ENCODE results near the gene CDK5. TPM values are rescaled to one million over a fixed set of nuclear protein-coding genes. Genes with fewer than 3 reads are reported as not detected.

Gene CDK5
- total and polyA plus RNA-seq, 4 donors, result 6.8 to 17.3 (median 9.2) TPM

DNA sequence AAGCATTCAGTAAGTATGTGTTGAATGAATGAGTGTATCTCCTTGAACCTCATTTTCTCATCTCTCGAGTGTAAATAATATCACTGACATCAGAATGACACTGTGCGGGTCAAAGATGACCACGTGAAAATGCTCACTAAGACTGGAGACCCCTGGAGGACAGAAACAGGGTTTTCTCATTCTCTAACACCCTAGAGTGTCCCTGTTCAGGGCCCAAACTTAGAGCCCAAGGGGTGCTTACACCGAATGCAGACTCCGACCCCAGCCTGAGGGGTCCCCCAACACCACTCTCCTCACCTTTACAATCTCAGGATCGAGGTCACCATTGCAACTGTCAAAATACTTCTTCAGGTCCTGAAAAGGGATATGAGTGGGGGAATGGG lies 1.4 kb downstream of the CDK5 start:
- DNase-seq (no peak), ATAC-seq (ENCODE audit: insufficient read depth, low FRiP score) (no peak)
- Histone ChIP-seq H3K36me3 (ENCODE audit: control insufficient read depth in 4 of 4, insufficient read depth in 4 of 4, low read length in 4 of 4) (no peaks in the 10 kb centered on the region), H3K4me3 (no peak overlapping the region), H3K27ac (ENCODE audit: low read depth in 1 of 2, low read length in 1 of 2) (no peak overlapping the region), H3K27me3 (ENCODE audit: control insufficient read depth in 3 of 3, insufficient read depth in 3 of 3, low read length in 2 of 3) (no peaks in the 10 kb centered on the region), H3K9me3 (ENCODE audit: control insufficient read depth in 4 of 4, insufficient read depth in 3 of 4, low read length in 3 of 4) (no peaks in the 10 kb centered on the region), H3K4me1 (ENCODE audit: control insufficient read depth in 5 of 5, insufficient read depth in 5 of 5, low read length in 5 of 5) (peaks cover 6 to 35% (median 18%) of the 10 kb centered on the region in 5 donors), H3K9ac (ENCODE audit: insufficient read depth in 1 of 2, low read length in 2 of 2) (no peak overlapping the region)
- 90 to 96% methylated on average over 6 of the region's 6 CpGs for WGBS, 2 donors
- TF ChIP-seq, protein P1, sequence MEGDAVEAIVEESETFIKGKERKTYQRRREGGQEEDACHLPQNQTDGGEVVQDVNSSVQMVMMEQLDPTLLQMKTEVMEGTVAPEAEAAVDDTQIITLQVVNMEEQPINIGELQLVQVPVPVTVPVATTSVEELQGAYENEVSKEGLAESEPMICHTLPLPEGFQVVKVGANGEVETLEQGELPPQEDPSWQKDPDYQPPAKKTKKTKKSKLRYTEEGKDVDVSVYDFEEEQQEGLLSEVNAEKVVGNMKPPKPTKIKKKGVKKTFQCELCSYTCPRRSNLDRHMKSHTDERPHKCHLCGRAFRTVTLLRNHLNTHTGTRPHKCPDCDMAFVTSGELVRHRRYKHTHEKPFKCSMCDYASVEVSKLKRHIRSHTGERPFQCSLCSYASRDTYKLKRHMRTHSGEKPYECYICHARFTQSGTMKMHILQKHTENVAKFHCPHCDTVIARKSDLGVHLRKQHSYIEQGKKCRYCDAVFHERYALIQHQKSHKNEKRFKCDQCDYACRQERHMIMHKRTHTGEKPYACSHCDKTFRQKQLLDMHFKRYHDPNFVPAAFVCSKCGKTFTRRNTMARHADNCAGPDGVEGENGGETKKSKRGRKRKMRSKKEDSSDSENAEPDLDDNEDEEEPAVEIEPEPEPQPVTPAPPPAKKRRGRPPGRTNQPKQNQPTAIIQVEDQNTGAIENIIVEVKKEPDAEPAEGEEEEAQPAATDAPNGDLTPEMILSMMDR (IDR thresholded peaks at IDR 0.05; ENCODE audit: control extremely low read depth, extremely low read depth), result no peak

DNA sequence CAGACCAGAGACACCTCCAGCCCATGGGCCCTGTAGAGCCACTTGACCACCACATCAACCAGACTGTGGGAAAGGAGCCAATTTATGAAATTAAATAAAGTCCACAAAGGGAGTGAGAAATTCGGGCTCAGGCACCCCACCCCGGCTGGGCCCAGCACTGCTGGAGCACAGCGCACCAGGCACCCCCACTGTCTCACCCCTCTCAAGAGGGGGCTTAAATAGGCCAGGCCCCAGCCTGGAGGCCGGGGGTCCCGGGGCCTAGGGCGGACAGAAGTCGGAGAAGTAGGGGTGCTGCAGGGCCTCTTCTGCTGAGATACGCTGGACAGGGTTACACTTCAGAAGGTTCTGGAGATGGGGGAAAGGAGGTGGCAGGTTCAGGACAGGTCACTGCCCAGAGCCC lies 3.9 kb downstream of the CDK5 start:
- H3K36me3 ChIP-seq (ENCODE audit: control insufficient read depth in 4 of 4, insufficient read depth in 4 of 4, low read length in 4 of 4), result no peaks in the 10 kb centered on the region
- peaks cover 0 to 5% (median 0%) of the 10 kb centered on the region in 3 donors for H3K27me3 ChIP-seq (ENCODE audit: control insufficient read depth in 3 of 3, insufficient read depth in 3 of 3, low read length in 2 of 3)
- WGBS, 2 donors, result 89 to 98% methylated on average over 8 of the region's 8 CpGs
- H3K27ac ChIP-seq (ENCODE audit: low read depth in 1 of 2, low read length in 1 of 2), result no peak overlapping the region
- TF ChIP-seq, protein P1 (IDR thresholded peaks at IDR 0.05; ENCODE audit: control extremely low read depth, extremely low read depth), result no peak
- DNase-seq, result no peak
- no peaks in the 10 kb centered on the region for H3K9me3 ChIP-seq (ENCODE audit: control insufficient read depth in 4 of 4, insufficient read depth in 3 of 4, low read length in 3 of 4)
- H3K9ac ChIP-seq (ENCODE audit: insufficient read depth in 1 of 2, low read length in 2 of 2), result no peak overlapping the region
- ATAC-seq (ENCODE audit: insufficient read depth, low FRiP score), result no peak
- no peak overlapping the region for H3K4me3 ChIP-seq
- peaks cover 0 to 19% (median 13%) of the 10 kb centered on the region in 5 donors for H3K4me1 ChIP-seq (ENCODE audit: control insufficient read depth in 5 of 5, insufficient read depth in 5 of 5, low read length in 5 of 5)

DNA sequence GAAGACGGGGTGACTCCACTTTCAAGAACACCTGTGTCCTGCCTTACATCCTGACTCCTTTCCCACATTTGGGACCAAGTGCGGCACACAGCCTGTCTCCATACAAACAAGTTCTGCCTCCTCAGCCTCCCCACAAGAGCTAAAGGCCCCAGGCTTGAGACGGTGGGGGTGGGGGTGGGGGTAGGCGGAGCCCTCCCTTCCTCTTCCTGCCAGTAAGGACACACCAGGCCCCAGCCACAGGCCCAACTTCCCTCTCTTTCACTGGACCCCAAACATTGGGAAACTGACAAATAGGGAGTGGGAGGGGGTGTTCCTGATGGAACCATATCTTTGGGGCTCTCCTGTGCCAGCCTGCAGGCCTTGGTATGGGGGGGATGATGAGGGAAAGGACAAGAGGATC lies 4.6 kb downstream of the CDK5 start:
- TF ChIP-seq, protein P1 (IDR thresholded peaks at IDR 0.05; ENCODE audit: control extremely low read depth, extremely low read depth), result no peak
- Histone ChIP-seq H3K9ac (ENCODE audit: insufficient read depth in 1 of 2, low read length in 2 of 2) (no peak overlapping the region), H3K4me1 (ENCODE audit: control insufficient read depth in 5 of 5, insufficient read depth in 5 of 5, low read length in 5 of 5) (peaks cover 0 to 16% (median 9%) of the 10 kb centered on the region in 5 donors), H3K4me3 (no peak overlapping the region), H3K9me3 (ENCODE audit: control insufficient read depth in 4 of 4, insufficient read depth in 3 of 4, low read length in 3 of 4) (no peaks in the 10 kb centered on the region), H3K27me3 (ENCODE audit: control insufficient read depth in 3 of 3, insufficient read depth in 3 of 3, low read length in 2 of 3) (peaks cover 0 to 5% (median 0%) of the 10 kb centered on the region in 3 donors), H3K27ac (ENCODE audit: low read depth in 1 of 2, low read length in 1 of 2) (no peak overlapping the region), H3K36me3 (ENCODE audit: control insufficient read depth in 4 of 4, insufficient read depth in 4 of 4, low read length in 4 of 4) (no peaks in the 10 kb centered on the region)
- 41 to 65% methylated on average over 4 of the region's 4 CpGs for WGBS, 2 donors
- DNase-seq (no peak), ATAC-seq (ENCODE audit: insufficient read depth, low FRiP score) (no peak)

DNA sequence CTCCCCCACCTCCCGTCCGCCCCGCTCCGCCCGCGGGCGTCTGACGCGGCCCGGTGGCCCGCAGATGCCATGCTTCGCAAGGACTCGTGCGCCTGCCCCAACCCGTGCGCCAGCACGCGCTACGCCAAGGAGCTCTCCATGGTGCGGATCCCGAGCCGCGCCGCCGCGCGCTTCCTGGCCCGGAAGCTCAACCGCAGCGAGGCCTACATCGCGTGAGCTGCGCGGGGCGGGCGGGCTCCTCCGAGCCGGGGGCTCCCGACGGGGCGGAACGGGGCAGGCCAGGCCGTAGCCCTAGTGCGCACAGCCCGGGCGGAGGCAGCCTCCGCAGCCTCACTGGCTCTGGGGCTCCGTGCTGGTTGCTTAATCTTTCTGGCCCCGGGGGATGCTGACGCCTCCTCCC lies 6.6 kb downstream of the CDK5 start:
- TF ChIP-seq, protein P1 (IDR thresholded peaks at IDR 0.05; ENCODE audit: control extremely low read depth, extremely low read depth), result no peak

More for the DNA sequence above, 6.6 kb downstream of the CDK5 start:
- H3K36me3 ChIP-seq (ENCODE audit: control insufficient read depth in 4 of 4, insufficient read depth in 4 of 4, low read length in 4 of 4), result peaks cover 0 to 3% (median 0%) of the 10 kb centered on the region in 4 donors
- no peak overlapping the region for H3K9ac ChIP-seq (ENCODE audit: insufficient read depth in 1 of 2, low read length in 2 of 2)
- no peak overlapping the region for H3K4me3 ChIP-seq
- H3K9me3 ChIP-seq (ENCODE audit: control insufficient read depth in 4 of 4, insufficient read depth in 3 of 4, low read length in 3 of 4), result no peaks in the 10 kb centered on the region
- DNase-seq (peak; percentile 73 to 85 (median 78)), ATAC-seq (ENCODE audit: insufficient read depth, low FRiP score) (peak; percentile 54)
- no peak overlapping the region for H3K27ac ChIP-seq (ENCODE audit: low read depth in 1 of 2, low read length in 1 of 2)
- H3K4me1 ChIP-seq (ENCODE audit: control insufficient read depth in 5 of 5, insufficient read depth in 5 of 5, low read length in 5 of 5), result peaks cover 0 to 24% (median 5%) of the 10 kb centered on the region in 5 donors
- WGBS, 2 donors, result 0 to 3% methylated on average over 43 to 50 of the region's 50 CpGs
- peaks cover 0 to 5% (median 0%) of the 10 kb centered on the region in 3 donors for H3K27me3 ChIP-seq (ENCODE audit: control insufficient read depth in 3 of 3, insufficient read depth in 3 of 3, low read length in 2 of 3)

Measured in lung (tissue), 12 donors.